ENCODE measurements around the gene WNT9A.

WNT9A gene

DNA sequence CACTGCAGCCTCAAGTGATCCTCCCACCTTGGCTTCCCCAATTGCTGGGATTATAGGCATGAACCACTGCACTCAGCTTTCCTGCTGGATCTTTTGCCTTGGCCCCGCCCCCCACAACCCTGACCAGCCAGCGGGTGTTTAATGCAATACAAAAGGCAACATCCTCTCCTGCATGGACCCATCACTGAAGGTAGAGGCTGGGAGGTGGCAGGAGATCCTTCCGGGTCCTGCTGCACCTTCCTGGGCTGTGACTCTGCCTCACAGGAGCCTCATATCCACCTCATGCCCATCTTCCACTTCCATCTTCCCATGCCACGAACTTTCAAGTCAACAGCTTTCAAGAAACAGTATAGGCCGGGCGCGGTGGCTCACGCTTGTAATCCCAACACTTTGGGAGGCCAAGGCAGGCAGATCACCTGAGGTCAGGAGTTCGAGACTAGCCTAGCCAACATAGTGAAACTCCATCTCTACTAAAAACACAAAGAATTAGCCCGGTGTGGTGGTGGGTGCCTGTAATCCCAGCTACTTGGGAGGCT is 11.7 kb upstream of the WNT9A start:
- Histone ChIP-seq H3K36me3 (ENCODE audit: control insufficient read depth, low read length) (no peaks in the 10 kb centered on the region), H3K27ac (ENCODE audit: low read depth, low read length) (no peak overlapping the region), H4K20me1 (ENCODE audit: control insufficient read depth, insufficient read depth, low read depth, low read length) (no peaks in the 10 kb centered on the region), H3K79me2 (ENCODE audit: control insufficient read depth, low read length) (no peaks in the 10 kb centered on the region), H3K4me2 (ENCODE audit: low read length) (no peak overlapping the region), H3K9me3 (ENCODE audit: control insufficient read depth, insufficient read depth, low read length) (no peaks in the 10 kb centered on the region), H3K27me3 (ENCODE audit: control insufficient read depth, low read length) (peaks cover 21% of the 10 kb centered on the region), H3F3A (ENCODE audit: control insufficient read depth, insufficient read depth) (no peaks in the 10 kb centered on the region), H3K4me1 (ENCODE audit: control insufficient read depth, low read length) (no peaks in the 10 kb centered on the region), H3K4me3 (ENCODE audit: low read length) (no peak overlapping the region), H3K9me2 (replicated peaks; ENCODE audit: control insufficient read depth, low read length) (no peaks in the 10 kb centered on the region)
- TF ChIP-seq, protein P1, sequence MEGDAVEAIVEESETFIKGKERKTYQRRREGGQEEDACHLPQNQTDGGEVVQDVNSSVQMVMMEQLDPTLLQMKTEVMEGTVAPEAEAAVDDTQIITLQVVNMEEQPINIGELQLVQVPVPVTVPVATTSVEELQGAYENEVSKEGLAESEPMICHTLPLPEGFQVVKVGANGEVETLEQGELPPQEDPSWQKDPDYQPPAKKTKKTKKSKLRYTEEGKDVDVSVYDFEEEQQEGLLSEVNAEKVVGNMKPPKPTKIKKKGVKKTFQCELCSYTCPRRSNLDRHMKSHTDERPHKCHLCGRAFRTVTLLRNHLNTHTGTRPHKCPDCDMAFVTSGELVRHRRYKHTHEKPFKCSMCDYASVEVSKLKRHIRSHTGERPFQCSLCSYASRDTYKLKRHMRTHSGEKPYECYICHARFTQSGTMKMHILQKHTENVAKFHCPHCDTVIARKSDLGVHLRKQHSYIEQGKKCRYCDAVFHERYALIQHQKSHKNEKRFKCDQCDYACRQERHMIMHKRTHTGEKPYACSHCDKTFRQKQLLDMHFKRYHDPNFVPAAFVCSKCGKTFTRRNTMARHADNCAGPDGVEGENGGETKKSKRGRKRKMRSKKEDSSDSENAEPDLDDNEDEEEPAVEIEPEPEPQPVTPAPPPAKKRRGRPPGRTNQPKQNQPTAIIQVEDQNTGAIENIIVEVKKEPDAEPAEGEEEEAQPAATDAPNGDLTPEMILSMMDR (IDR thresholded peaks at IDR 0.05; ENCODE audit: low read depth, low read length, poor library complexity, severe bottlenecking), result no peak
- TF ChIP-seq EZH2phosphoT487 (IDR thresholded peaks at IDR 0.05; ENCODE audit: borderline replicate concordance, low read length), result no peak

DNA sequence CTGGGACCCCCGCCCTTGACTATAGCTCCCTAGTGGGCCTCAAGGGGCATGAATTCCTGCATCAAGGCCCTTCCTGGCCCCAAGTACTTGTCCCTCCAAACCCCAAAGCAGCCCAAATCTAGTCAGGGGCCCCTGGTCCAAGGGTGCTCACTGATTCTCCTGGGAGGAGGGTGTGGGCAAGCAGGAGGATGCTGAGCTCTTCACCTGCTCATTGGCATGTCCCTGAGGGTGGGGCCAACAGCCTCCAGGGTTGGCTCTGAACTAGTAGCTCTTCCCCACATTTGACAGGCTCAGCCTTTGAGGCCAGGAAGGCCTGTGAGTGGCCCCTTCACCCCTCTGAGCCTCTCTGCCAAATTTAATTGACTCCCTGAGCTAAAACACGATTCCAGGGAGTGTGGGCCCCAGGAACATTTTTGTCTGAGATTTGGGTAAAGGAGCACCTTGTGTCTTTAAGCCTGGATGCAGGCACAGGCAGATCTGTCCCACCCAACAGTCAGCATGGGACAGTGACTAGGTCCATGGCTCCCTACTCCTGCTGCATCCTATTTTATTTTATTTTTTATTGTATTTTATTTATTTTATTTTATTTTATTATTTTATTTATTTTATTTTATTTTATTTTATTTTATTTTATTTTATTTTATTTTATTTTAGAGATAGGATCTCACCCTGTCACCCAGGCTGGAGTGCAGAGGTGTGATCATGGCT is 11.0 kb upstream of the WNT9A start:
- no peaks in the 10 kb centered on the region for H3F3A ChIP-seq (ENCODE audit: control insufficient read depth, insufficient read depth)
- no peaks in the 10 kb centered on the region for H3K4me1 ChIP-seq (ENCODE audit: control insufficient read depth, low read length)
- H3K9me3 ChIP-seq (ENCODE audit: control insufficient read depth, insufficient read depth, low read length), result no peaks in the 10 kb centered on the region
- no peaks in the 10 kb centered on the region for H3K9me2 ChIP-seq (replicated peaks; ENCODE audit: control insufficient read depth, low read length)
- H3K27me3 ChIP-seq (ENCODE audit: control insufficient read depth, low read length), result peaks cover 26% of the 10 kb centered on the region
- no peak overlapping the region for H3K27ac ChIP-seq (ENCODE audit: low read depth, low read length)
- no peaks in the 10 kb centered on the region for H4K20me1 ChIP-seq (ENCODE audit: control insufficient read depth, insufficient read depth, low read depth, low read length)
- no peak for TF ChIP-seq EZH2phosphoT487 (IDR thresholded peaks at IDR 0.05; ENCODE audit: borderline replicate concordance, low read length)
- TF ChIP-seq, protein P1 (IDR thresholded peaks at IDR 0.05; ENCODE audit: low read depth, low read length, poor library complexity, severe bottlenecking), result no peak
- H3K36me3 ChIP-seq (ENCODE audit: control insufficient read depth, low read length), result no peaks in the 10 kb centered on the region
- H3K4me2 ChIP-seq (ENCODE audit: low read length), result no peak overlapping the region
- H3K4me3 ChIP-seq (ENCODE audit: low read length), result no peak overlapping the region
- no peaks in the 10 kb centered on the region for H3K79me2 ChIP-seq (ENCODE audit: control insufficient read depth, low read length)

DNA sequence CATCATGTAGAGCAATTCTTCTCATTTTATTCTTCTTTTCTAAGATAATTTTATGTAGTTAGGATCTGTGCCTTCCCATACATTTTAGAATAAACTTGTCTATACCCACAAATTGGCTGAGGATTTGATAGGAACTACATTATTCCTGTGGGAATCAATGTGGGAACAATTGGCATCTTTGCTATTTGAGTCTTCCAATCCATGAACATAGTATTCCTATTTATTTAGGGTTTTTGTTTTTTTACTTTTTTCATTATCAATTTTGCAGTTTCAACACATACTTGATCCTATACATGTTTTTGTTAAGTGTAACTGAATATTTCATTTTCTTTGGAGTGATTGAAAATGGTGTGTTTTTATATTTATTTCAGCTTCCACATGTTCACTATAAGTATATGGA is 8.1 kb upstream of the WNT9A start:
- Histone ChIP-seq H3K4me2 (ENCODE audit: low read length) (no peak overlapping the region), H3K4me1 (ENCODE audit: control insufficient read depth, low read length) (no peaks in the 10 kb centered on the region), H4K20me1 (ENCODE audit: control insufficient read depth, insufficient read depth, low read depth, low read length) (no peaks in the 10 kb centered on the region), H3F3A (ENCODE audit: control insufficient read depth, insufficient read depth) (no peaks in the 10 kb centered on the region), H3K4me3 (ENCODE audit: low read length) (no peak overlapping the region), H3K9me3 (ENCODE audit: control insufficient read depth, insufficient read depth, low read length) (no peaks in the 10 kb centered on the region), H3K27ac (ENCODE audit: low read depth, low read length) (no peak overlapping the region), H3K27me3 (ENCODE audit: control insufficient read depth, low read length) (peaks cover 20% of the 10 kb centered on the region), H3K36me3 (ENCODE audit: control insufficient read depth, low read length) (no peaks in the 10 kb centered on the region), H3K9me2 (replicated peaks; ENCODE audit: control insufficient read depth, low read length) (no peaks in the 10 kb centered on the region), H3K79me2 (ENCODE audit: control insufficient read depth, low read length) (no peaks in the 10 kb centered on the region)
- no peak for TF ChIP-seq EZH2phosphoT487 (IDR thresholded peaks at IDR 0.05; ENCODE audit: borderline replicate concordance, low read length)
- TF ChIP-seq, protein P1 (IDR thresholded peaks at IDR 0.05; ENCODE audit: low read depth, low read length, poor library complexity, severe bottlenecking), result no peak
